ENCODE data around the gene MAMLD1. TPM values are rescaled to one million over a fixed set of nuclear protein-coding genes. Genes with fewer than 3 reads are reported as not detected.
A peak's percentile ranks its signal among the peaks of the same experiment; 100 is the strongest.

The MAMLD1 gene
- total RNA-seq, 1 donor from 2014 or later: 2.8 TPM

GRCh38 chrX:150364347-150365050, 1.4 kb downstream of the MAMLD1 start:
- Mint-ChIP-seq H3K27ac (ENCODE audit: unreplicated experiment) (no peak overlapping the region), H3K36me3 (ENCODE audit: low read depth, unreplicated experiment) (no peaks in the 10 kb centered on the region), H3K27me3 (ENCODE audit: unreplicated experiment) (peaks cover 8% of the 10 kb centered on the region), H3K4me3 (ENCODE audit: unreplicated experiment) (peak overlapping the region; percentile 65), H3K4me1 (ENCODE audit: unreplicated experiment) (peaks cover 10% of the 10 kb centered on the region), H3K9me3 (ENCODE audit: unreplicated experiment) (no peaks in the 10 kb centered on the region)
- DNase-seq (ENCODE audit: low spot score): peak; percentile 19
- no peak for TF ChIP-seq CTCF (IDR thresholded peaks at IDR 0.05; ENCODE audit: unreplicated experiment)

- no peaks in the 10 kb centered on the region for H3K9me3 Mint-ChIP-seq (ENCODE audit: unreplicated experiment)
- H3K27ac Mint-ChIP-seq (ENCODE audit: unreplicated experiment): no peak overlapping the region
- H3K4me3 Mint-ChIP-seq (ENCODE audit: unreplicated experiment): peak overlapping the region; percentile 81
- peak; percentile 80 for DNase-seq (ENCODE audit: low spot score)
- no peaks in the 10 kb centered on the region for H3K36me3 Mint-ChIP-seq (ENCODE audit: low read depth, unreplicated experiment)
- TF ChIP-seq CTCF (IDR thresholded peaks at IDR 0.05; ENCODE audit: unreplicated experiment): peak; percentile 68
- peaks cover 2% of the 10 kb centered on the region for H3K27me3 Mint-ChIP-seq (ENCODE audit: unreplicated experiment)
- peaks cover 3% of the 10 kb centered on the region for H3K4me1 Mint-ChIP-seq (ENCODE audit: unreplicated experiment)
These were observed 2.2 kb downstream of the MAMLD1 start for GRCh38 chrX:150365051-150365989.

- Mint-ChIP-seq H3K27ac (ENCODE audit: unreplicated experiment) (peak overlapping the region; percentile 94), H3K36me3 (ENCODE audit: low read depth, unreplicated experiment) (no peaks in the 10 kb centered on the region)
These were observed 3.1 kb downstream of the MAMLD1 start for GRCh38 chrX:150365990-150366911.

GRCh38 chrX:150366951-150367545, 3.9 kb downstream of the MAMLD1 start:
- H3K36me3 Mint-ChIP-seq (ENCODE audit: low read depth, unreplicated experiment): no peaks in the 10 kb centered on the region
- peak overlapping the region; percentile 94 for H3K27ac Mint-ChIP-seq (ENCODE audit: unreplicated experiment)
- TF ChIP-seq CTCF (IDR thresholded peaks at IDR 0.05; ENCODE audit: unreplicated experiment): no peak
- DNase-seq (ENCODE audit: low spot score): no peak
- no peaks in the 10 kb centered on the region for H3K4me1 Mint-ChIP-seq (ENCODE audit: unreplicated experiment)
- H3K9me3 Mint-ChIP-seq (ENCODE audit: unreplicated experiment): no peaks in the 10 kb centered on the region
- peak overlapping the region; percentile 83 for H3K4me3 Mint-ChIP-seq (ENCODE audit: unreplicated experiment)
- peaks cover 2% of the 10 kb centered on the region for H3K27me3 Mint-ChIP-seq (ENCODE audit: unreplicated experiment)

More at GRCh38 chrX:150365990-150366911, 3.1 kb downstream of the MAMLD1 start:
- H3K9me3 Mint-ChIP-seq (ENCODE audit: unreplicated experiment): no peaks in the 10 kb centered on the region
- TF ChIP-seq CTCF (IDR thresholded peaks at IDR 0.05; ENCODE audit: unreplicated experiment): no peak
- peak; percentile 46 for DNase-seq (ENCODE audit: low spot score)
- H3K4me3 Mint-ChIP-seq (ENCODE audit: unreplicated experiment): peak overlapping the region; percentile 83
- H3K4me1 Mint-ChIP-seq (ENCODE audit: unreplicated experiment): no peaks in the 10 kb centered on the region
- H3K27me3 Mint-ChIP-seq (ENCODE audit: unreplicated experiment): peaks cover 2% of the 10 kb centered on the region

Measured in endothelial cell (in vitro differentiated cells).